ENCODE measurements around the gene ZCCHC3.
A peak's percentile ranks its signal among the peaks of the same experiment; 100 is the strongest.

Gene ZCCHC3

GRCh38 chr20:326645-327185, 29.3 kb downstream of the ZCCHC3 start:
- H3K27me3 ChIP-seq, result peaks cover 54% of the 10 kb centered on the region
- peak overlapping the region; percentile 83 to 91 for H3K4me3 ChIP-seq (ENCODE audit: low read depth in 1 of 2, low read length in 1 of 2)
- TF ChIP-seq, protein P1, sequence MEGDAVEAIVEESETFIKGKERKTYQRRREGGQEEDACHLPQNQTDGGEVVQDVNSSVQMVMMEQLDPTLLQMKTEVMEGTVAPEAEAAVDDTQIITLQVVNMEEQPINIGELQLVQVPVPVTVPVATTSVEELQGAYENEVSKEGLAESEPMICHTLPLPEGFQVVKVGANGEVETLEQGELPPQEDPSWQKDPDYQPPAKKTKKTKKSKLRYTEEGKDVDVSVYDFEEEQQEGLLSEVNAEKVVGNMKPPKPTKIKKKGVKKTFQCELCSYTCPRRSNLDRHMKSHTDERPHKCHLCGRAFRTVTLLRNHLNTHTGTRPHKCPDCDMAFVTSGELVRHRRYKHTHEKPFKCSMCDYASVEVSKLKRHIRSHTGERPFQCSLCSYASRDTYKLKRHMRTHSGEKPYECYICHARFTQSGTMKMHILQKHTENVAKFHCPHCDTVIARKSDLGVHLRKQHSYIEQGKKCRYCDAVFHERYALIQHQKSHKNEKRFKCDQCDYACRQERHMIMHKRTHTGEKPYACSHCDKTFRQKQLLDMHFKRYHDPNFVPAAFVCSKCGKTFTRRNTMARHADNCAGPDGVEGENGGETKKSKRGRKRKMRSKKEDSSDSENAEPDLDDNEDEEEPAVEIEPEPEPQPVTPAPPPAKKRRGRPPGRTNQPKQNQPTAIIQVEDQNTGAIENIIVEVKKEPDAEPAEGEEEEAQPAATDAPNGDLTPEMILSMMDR (IDR thresholded peaks at IDR 0.05), result no peak
- H3K9me3 ChIP-seq, result no peaks in the 10 kb centered on the region
- no peaks in the 10 kb centered on the region for H3K36me3 ChIP-seq
- no peak overlapping the region for H3K27ac ChIP-seq
- H3K4me1 ChIP-seq (ENCODE audit: control insufficient read depth in 1 of 2, insufficient read depth in 1 of 2, low read depth in 1 of 2, low read length in 1 of 2), result peaks cover 31 to 36% of the 10 kb centered on the region in 2 experiments

- no peak overlapping the region for H3K27ac ChIP-seq
- no peaks in the 10 kb centered on the region for H3K9me3 ChIP-seq
- peak overlapping the region; percentile 83 to 91 for H3K4me3 ChIP-seq (ENCODE audit: low read depth in 1 of 2, low read length in 1 of 2)
- no peaks in the 10 kb centered on the region for H3K36me3 ChIP-seq
- peaks cover 48% of the 10 kb centered on the region for H3K27me3 ChIP-seq
- TF ChIP-seq, protein P1 (IDR thresholded peaks at IDR 0.05), result no peak
- H3K4me1 ChIP-seq (ENCODE audit: control insufficient read depth in 1 of 2, insufficient read depth in 1 of 2, low read depth in 1 of 2, low read length in 1 of 2), result peaks cover 31 to 36% of the 10 kb centered on the region in 2 experiments
These were observed 30.0 kb downstream of the ZCCHC3 start for GRCh38 chr20:327186-328026.

GRCh38 chr20:328027-328974, 30.9 kb downstream of the ZCCHC3 start:
- Histone ChIP-seq H3K27ac (no peak overlapping the region), H3K4me3 (ENCODE audit: low read depth in 1 of 2, low read length in 1 of 2) (no peak overlapping the region), H3K36me3 (no peaks in the 10 kb centered on the region), H3K27me3 (peaks cover 39% of the 10 kb centered on the region), H3K9me3 (no peaks in the 10 kb centered on the region), H3K4me1 (ENCODE audit: control insufficient read depth in 1 of 2, insufficient read depth in 1 of 2, low read depth in 1 of 2, low read length in 1 of 2) (peaks cover 31 to 36% of the 10 kb centered on the region in 2 experiments)
- TF ChIP-seq, protein P1 (IDR thresholded peaks at IDR 0.05), result no peak

GRCh38 chr20:328975-329695, 31.8 kb downstream of the ZCCHC3 start:
- H3K27me3 ChIP-seq, result peaks cover 31% of the 10 kb centered on the region
- H3K4me1 ChIP-seq (ENCODE audit: control insufficient read depth in 1 of 2, insufficient read depth in 1 of 2, low read depth in 1 of 2, low read length in 1 of 2), result peaks cover 30% of the 10 kb centered on the region in 2 experiments
- no peak overlapping the region for H3K4me3 ChIP-seq (ENCODE audit: low read depth in 1 of 2, low read length in 1 of 2)
- H3K27ac ChIP-seq, result no peak overlapping the region
- no peaks in the 10 kb centered on the region for H3K36me3 ChIP-seq
- H3K9me3 ChIP-seq, result no peaks in the 10 kb centered on the region
- TF ChIP-seq, protein P1 (IDR thresholded peaks at IDR 0.05), result no peak

DNA sequence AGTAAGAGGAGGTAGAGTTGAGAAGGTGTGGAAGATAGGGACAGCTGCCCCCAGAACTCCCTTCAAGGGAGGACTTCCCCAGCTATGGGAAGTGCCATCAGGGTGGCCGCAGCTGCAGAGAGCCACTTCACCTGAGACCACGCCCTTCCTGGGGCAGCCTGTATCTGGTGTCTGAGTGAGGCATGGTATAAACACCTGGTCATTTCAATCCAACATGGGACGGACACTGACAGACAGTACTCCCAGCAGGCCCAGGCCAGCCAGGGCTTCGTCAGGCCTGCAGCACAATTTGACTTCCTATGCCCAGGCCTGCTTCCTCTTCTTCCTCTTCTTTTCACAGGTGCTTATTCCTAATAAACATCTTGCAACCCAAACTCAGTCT, 32.5 kb downstream of the ZCCHC3 start:
- Histone ChIP-seq H3K36me3 (no peaks in the 10 kb centered on the region), H3K4me1 (ENCODE audit: control insufficient read depth in 1 of 2, insufficient read depth in 1 of 2, low read depth in 1 of 2, low read length in 1 of 2) (peaks cover 23% of the 10 kb centered on the region in 2 experiments), H3K27ac (peak overlapping the region; percentile 1), H3K9me3 (no peaks in the 10 kb centered on the region), H3K27me3 (peaks cover 25% of the 10 kb centered on the region), H3K4me3 (ENCODE audit: low read depth in 1 of 2, low read length in 1 of 2) (no peak overlapping the region)
- TF ChIP-seq, protein P1 (IDR thresholded peaks at IDR 0.05), result no peak
